NCI-H526 treated with DMSO at 0.1 percent for 48 hours (cell line): Measurements from ENCODE around the gene OTX1.
"Not testable (repeated sequence)": the region's sequence is repeated elsewhere in the genome, so short reads cannot be mapped to it uniquely, and the experiment has no call there.

Experiments
- DNase-seq: peaks from one replicate; lab custom pipeline; 2025; lab: John Stamatoyannopoulos, UW

The OTX1 gene

DNA sequence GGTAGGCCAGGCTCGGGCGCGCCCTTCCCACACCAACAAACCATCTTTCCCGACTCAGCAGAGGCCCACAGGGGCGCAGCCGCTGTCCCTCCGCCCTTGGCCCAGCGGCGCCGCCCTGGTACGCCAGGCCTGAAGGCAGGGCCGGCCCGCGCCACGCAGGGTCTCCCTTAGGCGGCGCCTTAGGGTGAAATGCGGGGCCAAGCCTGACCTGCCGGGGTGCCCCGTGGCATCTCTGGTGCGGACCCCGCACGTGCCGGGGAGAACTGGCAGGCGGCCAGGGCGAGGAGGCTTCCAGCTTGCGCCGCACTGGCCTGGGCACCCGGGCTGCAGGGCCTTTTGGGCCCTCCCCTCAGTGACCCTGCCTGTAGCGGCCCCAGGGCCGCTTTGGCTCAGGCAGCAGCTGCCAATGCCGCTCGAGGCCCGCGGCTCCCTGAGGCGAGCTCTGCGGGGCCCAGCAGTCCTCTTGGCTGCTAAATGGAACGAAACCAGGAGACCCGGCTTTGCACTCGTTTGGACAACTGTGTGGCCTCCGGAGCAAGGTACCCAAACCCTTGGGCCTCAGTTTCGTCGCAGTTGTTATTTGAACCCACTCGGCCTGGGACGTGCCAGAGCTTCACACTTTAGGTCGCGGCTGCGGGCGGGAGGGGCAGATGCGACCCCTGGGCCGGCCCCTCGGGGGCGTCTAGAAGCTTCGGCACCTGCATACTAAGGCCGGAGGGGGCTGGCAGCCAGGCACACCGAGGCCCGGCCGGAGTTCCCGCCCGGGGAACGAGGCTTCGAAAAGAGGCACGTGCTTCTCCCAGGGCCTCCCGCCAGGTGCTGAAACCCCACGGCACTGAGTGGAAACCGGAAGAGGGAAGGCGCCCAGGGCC, 8.5 kb downstream of the OTX1 start:
- no peak for DNase-seq

GRCh38 chr2:63059793-63060471, 9.3 kb downstream of the OTX1 start:
- DNase-seq, result no peak

GRCh38 chr2:63060472-63060991, 9.9 kb downstream of the OTX1 start:
- no peak for DNase-seq

DNA sequence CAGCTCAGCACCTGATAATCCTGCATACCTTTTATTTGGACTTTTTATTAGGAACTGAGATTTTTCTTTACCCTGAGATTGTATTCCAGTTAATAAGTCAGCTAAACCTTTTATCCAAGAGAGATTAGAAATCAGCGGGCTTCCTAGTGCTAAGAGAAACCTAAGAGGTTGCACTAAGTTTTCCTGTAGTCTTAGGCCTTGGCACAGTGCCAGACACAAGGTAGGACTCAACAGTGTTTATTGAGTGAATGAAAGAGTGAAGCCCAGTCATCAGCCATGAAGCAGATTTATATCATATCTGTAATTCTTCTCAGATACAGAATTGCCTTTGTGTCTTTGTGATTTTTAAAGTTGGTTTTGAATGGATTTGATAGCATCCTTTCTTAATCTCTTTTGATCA, 13.6 kb downstream of the OTX1 start:
- DNase-seq, result no peak

GRCh38 chr2:63064661-63065060, 14.0 kb downstream of the OTX1 start:
- no peak for DNase-seq

GRCh38 chr2:63066265-63066664, 15.6 kb downstream of the OTX1 start:
- no peak for DNase-seq

DNA sequence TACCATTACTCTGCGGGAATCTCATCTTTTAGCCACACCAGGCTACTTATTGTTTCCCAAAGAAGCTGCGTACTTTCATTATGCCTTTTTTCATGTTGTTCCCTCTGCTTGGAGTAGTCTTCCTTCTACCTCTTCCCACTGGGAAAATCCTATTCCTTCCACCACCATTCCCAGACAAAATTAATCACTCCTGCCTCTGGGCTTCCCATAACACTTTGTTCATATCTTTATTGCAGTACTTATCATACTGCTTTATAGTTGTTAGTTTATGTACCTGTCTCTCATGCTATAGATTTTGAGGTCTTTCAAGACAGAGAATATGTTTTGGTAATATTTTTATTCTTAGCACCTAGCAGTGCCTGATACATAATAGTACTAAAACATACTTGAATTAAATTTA, 16.2 kb downstream of the OTX1 start:
- no peak for DNase-seq

GRCh38 chr2:63071664-63072063, 21.0 kb downstream of the OTX1 start:
- no peak for DNase-seq

DNA sequence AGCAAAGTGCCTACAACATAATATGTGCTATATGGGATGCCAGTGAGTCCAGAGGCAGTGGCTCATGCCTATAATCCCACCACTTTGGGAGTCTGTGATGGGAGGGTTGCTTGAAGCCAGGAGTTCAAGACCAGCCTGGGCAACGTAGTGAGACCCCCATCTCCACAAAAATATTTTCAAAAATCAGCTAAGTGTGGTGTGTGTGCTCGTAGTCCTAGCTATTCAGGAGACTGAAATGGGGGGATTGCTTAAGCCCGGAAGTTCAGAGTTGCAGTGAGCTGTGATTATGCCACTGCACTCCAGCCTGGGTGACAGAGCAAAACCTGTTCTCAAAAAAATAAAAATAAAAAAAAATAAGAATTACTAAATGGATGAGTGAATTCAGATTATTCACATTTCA, 23.4 kb downstream of the OTX1 start:
- DNase-seq, result no peak

GRCh38 chr2:63074399-63074798, 23.8 kb downstream of the OTX1 start:
- DNase-seq, result not testable (repeated sequence)

- DNase-seq, result no peak
These were observed 28.4 kb downstream of the OTX1 start for GRCh38 chr2:63078852-63079606.

DNA sequence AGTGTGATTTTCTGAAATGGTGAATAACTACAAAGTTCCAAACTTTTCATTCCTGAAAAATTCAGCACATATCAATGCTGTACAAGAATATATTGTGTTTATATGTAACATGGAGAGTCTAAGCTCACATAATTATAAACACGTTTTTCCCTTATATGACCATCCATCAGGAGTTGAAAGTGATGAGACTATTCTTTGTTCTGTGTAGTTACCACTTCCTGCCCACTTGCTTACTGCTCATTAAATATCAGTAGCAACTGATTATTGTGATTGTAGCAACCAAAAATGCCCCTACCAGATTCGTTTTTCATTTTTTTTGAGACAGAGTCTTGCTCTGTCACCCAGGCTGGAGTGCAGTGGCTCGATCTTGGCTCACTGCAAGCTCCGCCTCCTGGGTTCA, 30.8 kb downstream of the OTX1 start:
- no peak for DNase-seq

DNA sequence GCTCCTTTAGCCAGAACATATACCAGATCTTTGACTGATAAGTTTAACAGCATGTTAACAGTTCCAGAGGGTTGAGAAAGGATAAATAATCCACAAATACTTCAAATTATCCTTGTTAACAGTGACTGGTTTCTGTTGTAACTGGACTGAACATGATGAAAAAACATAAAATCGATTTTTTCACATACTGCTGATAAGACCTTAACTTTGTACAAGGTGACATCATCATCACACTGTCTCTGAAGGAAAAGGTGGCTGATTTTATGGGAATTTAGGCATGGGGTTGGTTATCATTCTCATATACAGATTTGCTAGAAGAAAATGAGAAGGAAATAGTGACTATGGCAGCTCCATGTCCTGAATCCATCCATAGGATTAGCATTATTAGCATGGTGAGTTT, 36.1 kb downstream of the OTX1 start:
- no peak for DNase-seq

GRCh38 chr2:63092401-63092800, 41.8 kb downstream of the OTX1 start:
- DNase-seq, result no peak

- DNase-seq, result no peak
These were observed 42.2 kb downstream of the OTX1 start for GRCh38 chr2:63092857-63093256.

- no peak for DNase-seq
These were observed 42.9 kb downstream of the OTX1 start for GRCh38 chr2:63093502-63093901.

GRCh38 chr2:63096491-63096890, 45.9 kb downstream of the OTX1 start:
- no peak for DNase-seq

GRCh38 chr2:63099032-63099431, 48.4 kb downstream of the OTX1 start:
- no peak for DNase-seq

- no peak for DNase-seq
These were observed 51.3 kb downstream of the OTX1 start for GRCh38 chr2:63101954-63102353.

DNA sequence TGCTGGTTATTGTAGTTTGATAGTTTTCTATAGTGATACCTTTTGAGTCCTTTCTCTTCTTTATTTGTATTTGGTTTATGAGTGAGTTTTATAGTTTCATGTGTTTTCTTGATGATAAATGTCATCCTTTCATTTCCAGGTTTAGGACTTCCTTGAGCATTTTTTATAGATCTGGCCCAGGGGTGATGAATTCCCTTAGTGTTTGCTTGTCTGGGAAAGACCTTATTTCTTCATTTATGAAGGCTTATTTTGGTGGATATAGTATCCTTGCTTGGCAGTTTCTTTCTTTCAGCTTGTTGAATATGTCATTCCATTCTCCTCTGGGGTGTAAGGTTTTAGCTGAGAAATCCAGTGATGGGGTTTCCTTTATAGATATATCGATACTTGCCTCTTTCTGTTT, 53.9 kb downstream of the OTX1 start:
- no peak for DNase-seq
